Cardiac muscle cell (in vitro differentiated cells and primary cell): Measurements from ENCODE around the gene EPS8L3. TPM values are rescaled to one million over a fixed set of nuclear protein-coding genes. Genes with fewer than 3 reads are reported as not detected.
A peak's percentile ranks its signal among the peaks of the same experiment; 100 is the strongest.

Experiments used
- DNase-seq, 2 donors: peaks; one replicate each; pipeline versions ENCODE4 v3.0.0 to v3.0.0-alpha.2; 2010 to 2017; ENCODE audit warnings: low read depth in 1 of 2, low spot score in 1 of 2
- H3K27ac ChIP-seq: fragments of 200-600 bp; sonication (generic); 2 replicates; pipeline ENCODE4 v1.5.1; 2016
- H3K27me3 ChIP-seq: fragments of 200-600 bp; sonication (generic); 2 replicates; pipeline ENCODE4 v1.6.0; 2016; ENCODE audit warnings: control low read depth
- H3K36me3 ChIP-seq: fragments of 200-600 bp; sonication (generic); 2 replicates; pipeline ENCODE4 v1.5.1; 2016; ENCODE audit warnings: control low read depth
- H3K4me1 ChIP-seq: fragments of 200-600 bp; sonication (generic); 2 replicates; pipeline ENCODE4 v1.8.1; 2017; ENCODE audit warnings: low read depth, mild to moderate bottlenecking, mixed run types
- H3K4me3 ChIP-seq: fragments of 200-600 bp; sonication (generic); 2 replicates; pipeline ENCODE4 v1.5.1; 2016; ENCODE audit warnings: mild to moderate bottlenecking
- H3K9me3 ChIP-seq: fragments of 200-600 bp; sonication (generic); 2 replicates; pipeline ENCODE4 v1.5.1; 2017; ENCODE audit warnings: low read depth, mild to moderate bottlenecking, control low read depth
- polyA plus RNA-seq: library from polyadenylated mRNA; unstranded; fragments of >200 nt; fragmentation: Nextera tagmentation; extraction: Ambion mirVana; gene quantifications from 2 replicates; pipeline ENCODE4 v1.2.1, GENCODE V29; 2016
- total RNA-seq: library from RNA; depleted of rRNA; stranded (reverse); fragments of >200 nt; gene quantifications from 2 replicates; pipeline ENCODE4 v1.2.3, GENCODE V29; 2016
- TF ChIP-seq, protein P1 (sequence below): IDR thresholded peaks from 2 replicates; pipeline ENCODE4 v1.5.1; 2012; ENCODE audit warnings: low read depth, mild to moderate bottlenecking, low read length

The EPS8L3 gene
- total and polyA plus RNA-seq, 2 experiments from 2014 or later = 0.28 TPM; not detected in 1

DNA sequence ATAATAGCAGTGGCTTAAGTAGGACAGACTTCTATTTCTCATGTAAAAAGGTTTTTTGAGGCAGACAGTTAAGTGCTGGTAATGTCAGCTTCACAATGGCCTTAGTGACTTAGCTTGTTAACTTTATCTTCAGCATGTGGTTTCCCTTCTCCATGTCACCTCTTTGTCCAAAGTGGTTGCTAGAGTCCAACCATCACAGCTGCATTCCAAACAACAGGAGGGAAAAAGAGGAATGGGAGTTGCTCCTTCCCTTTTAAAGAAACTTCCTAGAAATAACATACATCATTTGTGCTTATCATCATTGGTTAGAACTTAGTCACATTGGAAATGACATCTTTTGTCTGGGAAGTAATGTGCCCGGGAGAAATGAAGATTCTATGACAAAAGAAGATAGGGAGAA is 41.8 kb downstream of the EPS8L3 start:
- H3K4me3 ChIP-seq = no peak overlapping the region

DNA sequence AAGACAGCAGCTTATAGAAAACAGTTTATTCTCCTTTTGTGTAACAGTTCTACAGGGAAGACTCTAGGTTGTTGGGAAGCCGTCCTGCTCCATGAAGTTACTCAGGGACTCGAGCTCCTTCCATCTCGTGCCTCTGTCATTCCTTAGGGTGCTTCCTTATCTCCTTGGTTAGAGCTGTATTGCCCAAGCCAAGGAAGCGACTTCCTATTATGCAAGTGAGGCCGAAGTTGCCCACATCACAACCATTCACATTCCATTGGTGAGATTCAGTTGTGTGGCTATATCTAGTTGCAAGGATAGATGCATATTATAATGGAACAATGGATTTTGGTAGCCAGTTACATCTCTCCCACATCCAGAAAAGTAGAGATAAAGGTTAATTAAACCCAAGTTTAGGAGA is 42.7 kb downstream of the EPS8L3 start:
- H3K27ac ChIP-seq = no peak overlapping the region
- H3K4me1 ChIP-seq = no peaks in the 10 kb centered on the region
- no peaks in the 10 kb centered on the region for H3K9me3 ChIP-seq
- peak in 1 of 2 donors; percentile 72 for DNase-seq
- no peaks in the 10 kb centered on the region for H3K27me3 ChIP-seq
- no peak overlapping the region for H3K4me3 ChIP-seq
- no peaks in the 10 kb centered on the region for H3K36me3 ChIP-seq
- TF ChIP-seq, protein P1, sequence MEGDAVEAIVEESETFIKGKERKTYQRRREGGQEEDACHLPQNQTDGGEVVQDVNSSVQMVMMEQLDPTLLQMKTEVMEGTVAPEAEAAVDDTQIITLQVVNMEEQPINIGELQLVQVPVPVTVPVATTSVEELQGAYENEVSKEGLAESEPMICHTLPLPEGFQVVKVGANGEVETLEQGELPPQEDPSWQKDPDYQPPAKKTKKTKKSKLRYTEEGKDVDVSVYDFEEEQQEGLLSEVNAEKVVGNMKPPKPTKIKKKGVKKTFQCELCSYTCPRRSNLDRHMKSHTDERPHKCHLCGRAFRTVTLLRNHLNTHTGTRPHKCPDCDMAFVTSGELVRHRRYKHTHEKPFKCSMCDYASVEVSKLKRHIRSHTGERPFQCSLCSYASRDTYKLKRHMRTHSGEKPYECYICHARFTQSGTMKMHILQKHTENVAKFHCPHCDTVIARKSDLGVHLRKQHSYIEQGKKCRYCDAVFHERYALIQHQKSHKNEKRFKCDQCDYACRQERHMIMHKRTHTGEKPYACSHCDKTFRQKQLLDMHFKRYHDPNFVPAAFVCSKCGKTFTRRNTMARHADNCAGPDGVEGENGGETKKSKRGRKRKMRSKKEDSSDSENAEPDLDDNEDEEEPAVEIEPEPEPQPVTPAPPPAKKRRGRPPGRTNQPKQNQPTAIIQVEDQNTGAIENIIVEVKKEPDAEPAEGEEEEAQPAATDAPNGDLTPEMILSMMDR = no peak

More for the DNA sequence above, 41.8 kb downstream of the EPS8L3 start:
- no peak for DNase-seq
- TF ChIP-seq, protein P1 = no peak
- Histone ChIP-seq H3K27ac (no peak overlapping the region), H3K4me1 (no peaks in the 10 kb centered on the region), H3K9me3 (no peaks in the 10 kb centered on the region), H3K27me3 (no peaks in the 10 kb centered on the region), H3K36me3 (no peaks in the 10 kb centered on the region)

DNA sequence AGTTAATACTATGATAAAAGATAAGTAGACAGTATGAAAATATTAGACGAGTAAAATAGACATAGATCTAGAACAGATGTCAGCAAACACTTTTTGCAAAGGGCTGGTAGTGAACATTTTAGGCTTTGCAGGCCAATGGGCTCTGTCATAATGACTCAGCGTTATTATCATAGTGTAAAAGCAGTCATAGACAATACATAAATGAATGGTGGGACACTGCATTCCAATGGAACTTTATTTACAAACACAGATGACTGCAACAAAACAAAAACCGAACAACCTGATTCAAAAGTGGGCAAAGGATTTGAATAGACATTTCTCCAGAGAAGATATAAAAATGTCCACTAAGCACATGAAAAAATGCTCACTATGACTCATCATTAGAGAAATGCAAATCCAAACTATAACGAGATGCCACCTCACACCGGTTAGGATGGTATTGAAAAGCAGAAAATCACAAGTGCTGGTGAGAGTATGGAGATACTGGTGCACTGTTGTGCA is 44.3 kb downstream of the EPS8L3 start:
- no peaks in the 10 kb centered on the region for H3K27me3 ChIP-seq
- no peaks in the 10 kb centered on the region for H3K36me3 ChIP-seq
- DNase-seq = peak in 1 of 2 donors; percentile 61
- H3K9me3 ChIP-seq = no peaks in the 10 kb centered on the region
- H3K27ac ChIP-seq = no peak overlapping the region
- no peak overlapping the region for H3K4me3 ChIP-seq
- TF ChIP-seq, protein P1 = no peak
- H3K4me1 ChIP-seq = no peaks in the 10 kb centered on the region

DNA sequence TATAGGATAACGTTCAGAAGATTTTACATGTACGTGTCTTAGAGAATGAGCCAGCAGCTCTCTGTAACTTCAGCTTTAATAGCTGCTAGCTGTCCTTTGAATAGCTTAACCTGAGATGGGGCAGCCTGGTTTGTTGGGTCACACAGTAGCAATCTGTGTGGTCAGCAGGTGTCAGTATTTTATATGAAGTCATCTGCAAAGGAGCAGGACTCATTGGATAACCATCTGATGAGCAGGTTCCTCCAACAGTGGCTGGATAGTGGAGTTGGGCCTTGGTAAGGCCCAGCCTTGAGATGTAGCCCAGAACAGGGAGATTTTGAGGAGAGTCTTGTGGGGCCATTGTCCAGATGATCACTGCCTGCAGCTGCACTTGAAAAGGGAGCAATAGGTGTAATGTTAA is 45.2 kb downstream of the EPS8L3 start:
- H3K9me3 ChIP-seq = no peaks in the 10 kb centered on the region
- H3K4me1 ChIP-seq = no peaks in the 10 kb centered on the region
- no peaks in the 10 kb centered on the region for H3K27me3 ChIP-seq
- no peak overlapping the region for H3K27ac ChIP-seq
- no peak overlapping the region for H3K4me3 ChIP-seq
- no peaks in the 10 kb centered on the region for H3K36me3 ChIP-seq
- TF ChIP-seq, protein P1 = no peak
- DNase-seq = no peak

DNA sequence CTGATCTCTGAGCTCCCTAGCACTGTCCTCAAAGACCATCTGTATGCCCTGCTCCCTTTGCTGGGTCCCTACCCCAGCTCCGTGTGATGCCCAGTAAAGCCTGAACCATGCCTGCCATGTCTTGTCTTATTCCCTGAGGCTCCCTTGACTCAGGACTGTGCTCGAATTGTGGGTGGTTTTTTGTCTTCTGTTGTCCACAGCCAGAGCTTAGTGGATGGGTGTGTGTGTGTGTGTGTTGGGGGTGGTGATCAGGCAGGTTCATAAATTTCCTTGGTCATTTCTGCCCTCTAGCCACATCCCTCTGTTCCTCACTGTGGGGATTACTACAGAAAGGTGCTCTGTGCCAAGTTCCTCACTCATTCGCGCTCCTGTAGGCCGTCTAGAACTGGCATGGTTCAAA is 46.0 kb downstream of the EPS8L3 start:
- Histone ChIP-seq H3K27ac (no peak overlapping the region), H3K4me3 (no peak overlapping the region), H3K27me3 (no peaks in the 10 kb centered on the region), H3K4me1 (no peaks in the 10 kb centered on the region), H3K9me3 (no peaks in the 10 kb centered on the region), H3K36me3 (no peaks in the 10 kb centered on the region)
- DNase-seq = no peak
- TF ChIP-seq, protein P1 = no peak
